Nephron (organoid): ENCODE data around the gene PSMA7.

Experiments
- H3K27ac Mint-ChIP-seq, 3 experiments: 2 replicates each; pipeline ENCODE4 v1.8.0; 2020; ENCODE audit warnings: mixed read lengths in 3 of 3, mild to moderate bottlenecking in 2 of 3, moderate library complexity in 1 of 3
- H3K27me3 Mint-ChIP-seq: 2 replicates; pipeline ENCODE4 v1.8.0; 2021; ENCODE audit warnings: low read depth, mild to moderate bottlenecking, moderate library complexity, mixed read lengths
- H3K36me3 Mint-ChIP-seq: 2 replicates; pipeline ENCODE4 v1.8.0; 2020; ENCODE audit warnings: low read depth, mixed read lengths
- H3K4me1 Mint-ChIP-seq: 2 replicates; pipeline ENCODE4 v1.8.0; 2020; ENCODE audit warnings: mixed read lengths
- H3K4me3 Mint-ChIP-seq, 3 experiments: 2 replicates each; pipeline ENCODE4 v1.8.0; 2020; ENCODE audit warnings: mild to moderate bottlenecking in 3 of 3, mixed read lengths in 3 of 3, moderate library complexity in 2 of 3
- H3K9me3 Mint-ChIP-seq: 2 replicates; pipeline ENCODE4 v1.8.0; 2020; ENCODE audit warnings: mixed read lengths
- TF ChIP-seq, protein P1 (sequence below), 3 experiments: fragments of 200-600 bp; sonication (generic); IDR thresholded peaks; one replicate each; pipeline ENCODE4 v1.5.0; 2021; ENCODE audit warnings: antibody characterized with exemption in 3 of 3; ENCODE audit not compliant: unreplicated experiment in 3 of 3

The PSMA7 gene

GRCh38 chr20:62138912-62139311 is 4.3 kb downstream of the PSMA7 start:
- TF ChIP-seq, protein P1, sequence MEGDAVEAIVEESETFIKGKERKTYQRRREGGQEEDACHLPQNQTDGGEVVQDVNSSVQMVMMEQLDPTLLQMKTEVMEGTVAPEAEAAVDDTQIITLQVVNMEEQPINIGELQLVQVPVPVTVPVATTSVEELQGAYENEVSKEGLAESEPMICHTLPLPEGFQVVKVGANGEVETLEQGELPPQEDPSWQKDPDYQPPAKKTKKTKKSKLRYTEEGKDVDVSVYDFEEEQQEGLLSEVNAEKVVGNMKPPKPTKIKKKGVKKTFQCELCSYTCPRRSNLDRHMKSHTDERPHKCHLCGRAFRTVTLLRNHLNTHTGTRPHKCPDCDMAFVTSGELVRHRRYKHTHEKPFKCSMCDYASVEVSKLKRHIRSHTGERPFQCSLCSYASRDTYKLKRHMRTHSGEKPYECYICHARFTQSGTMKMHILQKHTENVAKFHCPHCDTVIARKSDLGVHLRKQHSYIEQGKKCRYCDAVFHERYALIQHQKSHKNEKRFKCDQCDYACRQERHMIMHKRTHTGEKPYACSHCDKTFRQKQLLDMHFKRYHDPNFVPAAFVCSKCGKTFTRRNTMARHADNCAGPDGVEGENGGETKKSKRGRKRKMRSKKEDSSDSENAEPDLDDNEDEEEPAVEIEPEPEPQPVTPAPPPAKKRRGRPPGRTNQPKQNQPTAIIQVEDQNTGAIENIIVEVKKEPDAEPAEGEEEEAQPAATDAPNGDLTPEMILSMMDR (IDR thresholded peaks at IDR 0.05; ENCODE audit: unreplicated experiment in 3 of 3), result no peak
- H3K4me1 Mint-ChIP-seq, result peaks cover 22% of the 10 kb centered on the region

GRCh38 chr20:62138204-62138543 is 5.0 kb downstream of the PSMA7 start:
- Mint-ChIP-seq H3K4me1 (peaks cover 22% of the 10 kb centered on the region), H3K9me3 (no peaks in the 10 kb centered on the region), H3K27ac (peak overlapping the region in 1 of 3 experiments; percentile 44), H3K27me3 (peaks cover 3% of the 10 kb centered on the region), H3K36me3 (peaks cover 58% of the 10 kb centered on the region), H3K4me3 (peak overlapping the region in 1 of 3 experiments; percentile 65)
- TF ChIP-seq, protein P1 (IDR thresholded peaks at IDR 0.05; ENCODE audit: unreplicated experiment in 3 of 3), result no peak

More at GRCh38 chr20:62138912-62139311, 4.3 kb downstream of the PSMA7 start:
- Mint-ChIP-seq H3K4me3 (no peak overlapping the region), H3K36me3 (peaks cover 53% of the 10 kb centered on the region), H3K9me3 (no peaks in the 10 kb centered on the region), H3K27me3 (peaks cover 3% of the 10 kb centered on the region), H3K27ac (no peak overlapping the region)

- H3K4me3 Mint-ChIP-seq, result no peak overlapping the region
- peaks cover 59% of the 10 kb centered on the region for H3K36me3 Mint-ChIP-seq
- no peaks in the 10 kb centered on the region for H3K9me3 Mint-ChIP-seq
- H3K27ac Mint-ChIP-seq, result no peak overlapping the region
- peaks cover 3% of the 10 kb centered on the region for H3K27me3 Mint-ChIP-seq
- TF ChIP-seq, protein P1 (IDR thresholded peaks at IDR 0.05; ENCODE audit: unreplicated experiment in 3 of 3), result no peak
- peaks cover 22% of the 10 kb centered on the region for H3K4me1 Mint-ChIP-seq
Measured at GRCh38 chr20:62137478-62138203, 5.6 kb downstream of the PSMA7 start.

GRCh38 chr20:62137092-62137384 is 6.2 kb downstream of the PSMA7 start:
- peak overlapping the region in 2 of 3 experiments; percentile 14 to 56 for H3K27ac Mint-ChIP-seq
- H3K9me3 Mint-ChIP-seq, result no peaks in the 10 kb centered on the region
- peaks cover 18% of the 10 kb centered on the region for H3K4me1 Mint-ChIP-seq
- H3K36me3 Mint-ChIP-seq, result peaks cover 65% of the 10 kb centered on the region
- peak overlapping the region in 1 of 3 experiments; percentile 19 for H3K4me3 Mint-ChIP-seq
- TF ChIP-seq, protein P1 (IDR thresholded peaks at IDR 0.05; ENCODE audit: unreplicated experiment in 3 of 3), result peak in 1 of 3 experiments; percentile 5
- peaks cover 3% of the 10 kb centered on the region for H3K27me3 Mint-ChIP-seq

DNA sequence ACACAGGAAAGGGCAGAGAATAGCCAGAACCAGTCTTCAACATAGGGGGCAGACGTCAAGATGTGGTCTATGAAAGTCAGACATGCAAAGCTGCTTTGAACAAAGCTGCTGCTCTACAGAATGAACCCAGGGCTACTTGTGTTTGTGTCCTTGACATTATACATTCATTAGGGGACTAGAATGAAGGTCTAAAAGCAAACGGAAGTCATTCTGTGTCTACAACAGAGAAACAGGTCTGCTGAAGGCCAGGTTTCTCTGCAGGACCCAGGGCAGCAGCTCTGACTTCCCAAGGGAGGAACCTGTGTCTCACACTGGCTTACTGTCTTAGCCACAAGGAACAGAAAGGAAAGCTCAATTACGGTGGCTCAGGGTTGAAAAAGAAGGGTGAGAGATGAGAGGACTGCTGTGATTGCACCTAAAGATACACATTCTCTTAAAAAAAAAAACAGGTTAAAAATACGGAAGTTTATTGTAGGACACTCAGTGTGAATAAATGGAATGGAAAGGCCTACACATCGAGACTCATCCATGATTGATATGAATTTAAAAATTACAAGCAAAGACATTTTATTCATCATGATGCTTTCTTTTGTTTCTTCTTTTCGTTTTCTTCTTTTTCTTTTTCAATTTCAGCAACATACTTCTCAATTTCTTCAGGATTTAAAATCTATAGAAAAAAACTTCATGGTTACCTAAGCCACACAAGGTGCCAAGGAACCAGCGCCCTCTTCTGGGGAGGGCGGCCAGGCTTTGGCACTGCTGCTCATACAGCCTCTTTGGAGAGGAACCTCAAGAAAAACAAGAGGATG is 6.7 kb downstream of the PSMA7 start:
- Mint-ChIP-seq H3K36me3 (peaks cover 69% of the 10 kb centered on the region), H3K27me3 (peaks cover 3% of the 10 kb centered on the region), H3K4me1 (peaks cover 12% of the 10 kb centered on the region), H3K9me3 (no peaks in the 10 kb centered on the region), H3K4me3 (peak overlapping the region in 1 of 3 experiments; percentile 19), H3K27ac (peak overlapping the region in 2 of 3 experiments; percentile 14 to 56)
- TF ChIP-seq, protein P1 (IDR thresholded peaks at IDR 0.05; ENCODE audit: unreplicated experiment in 3 of 3), result peak; percentile 69 to 76 (median 74)
